MM.1S (cell line): ENCODE measurements around the gene BMPR1A.

Source experiments
- CTCF ChIP-seq: fragments of 300-600 bp; sonication (generic); IDR thresholded peaks from 2 replicates; pipeline ENCODE4 v1.5.1; 2016; ENCODE audit warnings: antibody characterized with exemption, low read length, mixed read lengths
- EZH2phosphoT487 ChIP-seq: fragments of 300-600 bp; sonication (generic); IDR thresholded peaks from 2 replicates; pipeline ENCODE4 v1.6.1; 2018; ENCODE audit warnings: antibody characterized with exemption, low read length

GRCh38 chr10:86968994-86969355 is 212.6 kb downstream of the BMPR1A start:
- no peak for TF ChIP-seq CTCF
- TF ChIP-seq EZH2phosphoT487: no peak
